Endothelial cell (in vitro differentiated cells): ENCODE data around the gene APOF. TPM values are rescaled to one million over a fixed set of nuclear protein-coding genes. Genes with fewer than 3 reads are reported as not detected.
"Not testable (repeated sequence)": the region's sequence is repeated elsewhere in the genome, so short reads cannot be mapped to it uniquely, and the experiment has no call there.

Experiments
- DNase-seq: peaks from one replicate; pipeline ENCODE4 v3.0.0; 2021; ENCODE audit warnings: low spot score
- H3K27ac Mint-ChIP-seq: one replicate; pipeline ENCODE4 v1.8.0; 2021; ENCODE audit warnings: mixed read lengths, inconsistent platforms; ENCODE audit not compliant: unreplicated experiment
- H3K27me3 Mint-ChIP-seq: one replicate; pipeline ENCODE4 v1.8.0; 2021; ENCODE audit warnings: mild to moderate bottlenecking, moderate library complexity, mixed read lengths, inconsistent platforms; ENCODE audit not compliant: unreplicated experiment
- H3K36me3 Mint-ChIP-seq: one replicate; pipeline ENCODE4 v1.8.0; 2021; ENCODE audit warnings: mild to moderate bottlenecking, low read depth, mixed read lengths, inconsistent platforms; ENCODE audit not compliant: unreplicated experiment
- H3K4me1 Mint-ChIP-seq: one replicate; pipeline ENCODE4 v1.8.0; 2021; ENCODE audit warnings: mild to moderate bottlenecking, mixed read lengths, inconsistent platforms; ENCODE audit not compliant: unreplicated experiment
- H3K4me3 Mint-ChIP-seq: one replicate; pipeline ENCODE4 v1.8.0; 2021; ENCODE audit warnings: mild to moderate bottlenecking, mixed read lengths, inconsistent platforms; ENCODE audit not compliant: unreplicated experiment
- H3K9me3 Mint-ChIP-seq: one replicate; pipeline ENCODE4 v1.8.0; 2021; ENCODE audit warnings: mixed read lengths, inconsistent platforms; ENCODE audit not compliant: unreplicated experiment
- total RNA-seq: library from RNA; stranded (reverse); fragmentation: NEBNext Ultra II Directional; extraction: Animal tissue kit (Norgen Biotek cat#: 25700); gene quantifications from one replicate; pipeline ENCODE4 v1.2.1, GENCODE V29; 2021; ENCODE audit not compliant: unreplicated experiment
- TF ChIP-seq, protein P1 (sequence below): fragments of 200-600 bp; sonication (generic); IDR thresholded peaks from one replicate; pipeline ENCODE4 v1.5.0; 2021; ENCODE audit warnings: antibody characterized with exemption; ENCODE audit not compliant: unreplicated experiment

Gene APOF
- total RNA-seq, 1 donor from 2014 or later = not detected

- peaks cover 8% of the 10 kb centered on the region for H3K36me3 Mint-ChIP-seq
- DNase-seq = no peak
- H3K27ac Mint-ChIP-seq = peak within 1 kb of the TSS; percentile 65
- TF ChIP-seq, protein P1, sequence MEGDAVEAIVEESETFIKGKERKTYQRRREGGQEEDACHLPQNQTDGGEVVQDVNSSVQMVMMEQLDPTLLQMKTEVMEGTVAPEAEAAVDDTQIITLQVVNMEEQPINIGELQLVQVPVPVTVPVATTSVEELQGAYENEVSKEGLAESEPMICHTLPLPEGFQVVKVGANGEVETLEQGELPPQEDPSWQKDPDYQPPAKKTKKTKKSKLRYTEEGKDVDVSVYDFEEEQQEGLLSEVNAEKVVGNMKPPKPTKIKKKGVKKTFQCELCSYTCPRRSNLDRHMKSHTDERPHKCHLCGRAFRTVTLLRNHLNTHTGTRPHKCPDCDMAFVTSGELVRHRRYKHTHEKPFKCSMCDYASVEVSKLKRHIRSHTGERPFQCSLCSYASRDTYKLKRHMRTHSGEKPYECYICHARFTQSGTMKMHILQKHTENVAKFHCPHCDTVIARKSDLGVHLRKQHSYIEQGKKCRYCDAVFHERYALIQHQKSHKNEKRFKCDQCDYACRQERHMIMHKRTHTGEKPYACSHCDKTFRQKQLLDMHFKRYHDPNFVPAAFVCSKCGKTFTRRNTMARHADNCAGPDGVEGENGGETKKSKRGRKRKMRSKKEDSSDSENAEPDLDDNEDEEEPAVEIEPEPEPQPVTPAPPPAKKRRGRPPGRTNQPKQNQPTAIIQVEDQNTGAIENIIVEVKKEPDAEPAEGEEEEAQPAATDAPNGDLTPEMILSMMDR = no peak
- H3K4me1 Mint-ChIP-seq = peaks cover 23% of the 10 kb centered on the region
- peaks cover 9% of the 10 kb centered on the region for H3K27me3 Mint-ChIP-seq
- H3K4me3 Mint-ChIP-seq = peak within 1 kb of the TSS; percentile 52
- no peaks in the 10 kb centered on the region for H3K9me3 Mint-ChIP-seq
Measured at GRCh38 chr12:56338308-56339157, 24.1 kb downstream of the APOF start, which contains the start of gene IL23A. Gene IL23A (plus strand): TSS chr12:56338884. CDS start chr12:56339045, 161 bp downstream.

DNA sequence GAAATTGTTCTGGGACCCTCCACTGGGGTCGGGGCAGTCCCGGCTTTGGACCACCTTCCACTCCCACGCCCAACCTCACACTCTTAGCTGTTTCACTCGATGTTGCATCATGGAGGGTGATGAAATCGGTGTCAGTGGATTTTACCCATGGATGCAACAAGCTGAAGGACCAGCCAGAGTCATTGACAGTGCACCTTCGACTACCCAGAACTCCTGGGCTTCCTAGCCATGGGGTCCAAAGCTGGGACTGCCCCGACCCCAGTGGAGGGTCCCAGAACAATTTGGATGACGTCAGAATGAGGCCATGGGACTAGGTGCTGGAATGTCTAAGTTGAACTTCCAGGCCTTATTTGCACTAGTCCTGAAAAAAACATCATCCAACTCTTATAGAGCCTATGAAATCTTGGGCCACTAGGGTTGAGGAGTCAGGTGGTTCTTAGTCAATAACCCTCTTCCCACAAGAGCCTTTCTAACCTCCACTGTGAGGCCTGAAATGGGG lies 24.9 kb downstream of the APOF start:
- TF ChIP-seq, protein P1 = no peak
- H3K9me3 Mint-ChIP-seq = no peaks in the 10 kb centered on the region
- no peak overlapping the region for H3K4me3 Mint-ChIP-seq
- peaks cover 12% of the 10 kb centered on the region for H3K27me3 Mint-ChIP-seq
- no peak for DNase-seq
- H3K36me3 Mint-ChIP-seq = peaks cover 3% of the 10 kb centered on the region
- no peak overlapping the region for H3K27ac Mint-ChIP-seq
- H3K4me1 Mint-ChIP-seq = peaks cover 30% of the 10 kb centered on the region

DNA sequence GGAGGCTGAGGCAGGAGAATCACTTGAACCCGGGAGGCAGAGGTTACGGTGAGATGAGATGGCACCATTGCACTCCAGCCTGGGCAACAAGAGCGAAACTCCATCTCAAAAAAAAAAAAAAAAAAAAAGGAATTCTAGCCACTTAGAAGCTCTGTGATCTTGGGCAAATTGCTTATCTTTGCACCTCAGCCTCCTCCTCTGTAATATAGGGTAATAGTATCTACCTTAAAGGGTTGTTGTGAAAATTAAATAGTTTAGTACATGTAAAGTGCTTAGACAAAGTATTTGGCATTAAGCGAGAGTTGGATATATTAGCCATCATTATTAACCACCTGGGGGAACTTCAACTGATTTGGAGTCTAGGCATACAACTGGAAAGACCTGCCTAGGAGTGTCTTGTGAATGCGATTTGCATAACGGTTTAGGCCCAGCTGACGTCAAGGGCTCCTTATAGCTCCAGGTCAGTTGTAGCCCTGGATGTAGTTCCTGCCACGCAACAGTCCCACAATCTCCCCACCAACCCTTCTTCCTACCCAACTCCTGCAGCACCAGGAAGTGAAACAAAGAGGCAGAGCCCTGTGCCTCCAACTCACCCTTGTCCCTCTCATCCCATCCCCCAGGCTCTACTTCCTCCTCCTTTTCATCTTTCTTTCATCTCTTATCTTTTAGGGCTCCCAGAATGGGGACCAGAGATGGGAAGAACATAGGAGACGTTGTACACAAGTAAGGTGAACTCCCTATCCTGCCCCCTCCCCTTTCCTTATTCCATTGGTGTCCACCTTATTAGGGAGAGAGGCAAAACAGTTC lies 26.1 kb downstream of the APOF start:
- TF ChIP-seq, protein P1 = no peak

DNA sequence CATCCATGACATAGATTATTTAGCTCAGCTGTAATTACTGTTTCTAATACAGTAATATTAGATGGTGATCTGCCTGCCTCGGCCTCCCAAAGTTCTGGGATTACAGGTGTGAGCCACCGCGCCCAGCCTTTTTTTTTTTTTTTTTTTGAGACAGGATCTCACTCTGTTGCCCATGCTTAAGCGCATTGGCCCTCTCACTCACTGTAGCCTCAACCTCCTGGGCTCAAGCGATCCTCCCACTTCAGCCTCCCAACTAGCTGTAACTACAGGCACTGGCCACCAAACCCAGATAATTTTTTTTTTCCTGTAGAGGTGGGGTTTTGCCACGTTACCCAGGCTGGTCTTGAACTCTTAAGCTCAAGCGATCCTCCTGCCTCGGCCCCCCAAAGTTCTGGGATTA lies 27.1 kb downstream of the APOF start:
- peaks cover 34% of the 10 kb centered on the region for H3K4me1 Mint-ChIP-seq
- H3K27ac Mint-ChIP-seq, H3K36me3 Mint-ChIP-seq, H3K9me3 Mint-ChIP-seq, DNase-seq, H3K4me3 Mint-ChIP-seq: not testable (repeated sequence)
- H3K27me3 Mint-ChIP-seq = peaks cover 12% of the 10 kb centered on the region

More for the DNA sequence above, 26.1 kb downstream of the APOF start:
- no peaks in the 10 kb centered on the region for H3K36me3 Mint-ChIP-seq
- H3K9me3 Mint-ChIP-seq = no peaks in the 10 kb centered on the region
- H3K4me1 Mint-ChIP-seq = peaks cover 34% of the 10 kb centered on the region
- no peak overlapping the region for H3K4me3 Mint-ChIP-seq
- DNase-seq = no peak
- H3K27ac Mint-ChIP-seq = no peak overlapping the region
- peaks cover 12% of the 10 kb centered on the region for H3K27me3 Mint-ChIP-seq

DNA sequence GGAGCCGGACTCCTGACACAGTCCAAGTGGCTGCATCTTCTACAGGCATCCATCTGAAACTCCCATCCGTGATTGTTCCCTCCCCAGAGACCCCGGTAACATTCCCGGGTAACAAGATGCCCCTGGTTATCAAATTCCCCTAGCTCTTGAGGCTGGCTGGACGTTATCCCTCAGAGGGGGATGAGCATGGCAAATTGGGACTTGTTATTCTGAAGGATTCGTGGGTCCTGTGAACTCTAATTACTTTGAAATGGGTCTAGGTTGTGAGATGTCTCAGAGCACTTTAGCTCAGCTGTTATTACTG lies 28.2 kb downstream of the APOF start:
- no peaks in the 10 kb centered on the region for H3K9me3 Mint-ChIP-seq
- H3K36me3 Mint-ChIP-seq = no peaks in the 10 kb centered on the region
- peaks cover 33% of the 10 kb centered on the region for H3K4me1 Mint-ChIP-seq
- peak; percentile 9 for DNase-seq
- H3K27me3 Mint-ChIP-seq = peaks cover 14% of the 10 kb centered on the region
- TF ChIP-seq, protein P1 = no peak
- peak overlapping the region; percentile 99 for H3K27ac Mint-ChIP-seq
- peak overlapping the region; percentile 93 for H3K4me3 Mint-ChIP-seq
